HepG2 (cell line): ENCODE results near the gene MAP1LC3A. TPM values are rescaled to one million over a fixed set of nuclear protein-coding genes. Genes with fewer than 3 reads are reported as not detected.

Source experiments
- ATAC-seq: fragments of 200-7000 bp; cut with Tn5 transposase; 3 replicates; pipeline ENCODE4 v1.9.1; 2020; ENCODE audit warnings: mild to moderate bottlenecking, moderate library complexity
- Bru-seq: library from RNA; stranded (reverse); fragments of 400-500 nt; gene quantifications from one replicate; lab custom pipeline; 2021; lab: Mats Ljungman, UMichigan
- BruChase-seq, 2 experiments: library from RNA; stranded (reverse); fragments of 400-500 nt; gene quantifications; one replicate each; lab custom pipeline; 2021; lab: Mats Ljungman, UMichigan
- BruUV-seq: library from RNA; stranded (reverse); fragments of 400-500 nt; replicated peaks from 2 replicates; lab custom pipeline; 2021; lab: Mats Ljungman, UMichigan
- CTCF ChIA-PET: fragments of 300-600 bp; formaldehyde crosslinking; extraction: SDS; loops from one replicate; lab custom pipeline; 2021; ENCODE audit warnings: low total read pairs, inconsistent platforms, low intra/inter-chr PET ratio; lab: Yijun Ruan, JAX
- POLR2A ChIA-PET: fragments of 350-600 bp; sonication (Branson Sonifier 250); formaldehyde crosslinking; loops from one replicate; lab custom pipeline; 2020; ENCODE audit warnings: antibody characterized with exemption, inconsistent platforms; lab: Yijun Ruan, JAX
- DNase-seq: peaks from one replicate; pipeline ENCODE4 v3.0.0-alpha.2; 2015; ENCODE audit warnings: low spot score
- FAIRE-seq: peaks from 3 replicates; lab custom pipeline; 2011; peaks lifted over from hg19 to GRCh38; lab: Jason Lieb, UNC
- H2AFZ ChIP-seq: one replicate; pipeline ENCODE4 v1.6.1; 2011; ENCODE audit warnings: low read length, inconsistent platforms
- H3K27ac ChIP-seq: fragments of 300-600 bp; 3 replicates; pipeline ENCODE4 v1.8.0; 2011; ENCODE audit warnings: mixed run types, mild to moderate bottlenecking, mixed read lengths, low read length, inconsistent platforms; ENCODE audit not compliant: insufficient read depth; ENCODE audit errors: extremely low read length
- H3K27me3 ChIP-seq, 2 experiments: fragments of 200-600 bp in 1 of 2; 2 replicates in 1 of 2; 3 replicates in 1 of 2; pipeline versions ENCODE4 v1.6.0 to v1.8.0; 2011; ENCODE audit warnings: low read length in 2 of 2, mild to moderate bottlenecking in 2 of 2, moderate library complexity in 2 of 2, inconsistent platforms in 1 of 2; ENCODE audit not compliant: insufficient read depth in 2 of 2, control insufficient read depth in 1 of 2
- H3K36me3 ChIP-seq, 2 experiments: fragments of 200-600 bp in 1 of 2; replicated peaks in 1 of 2; 2 replicates in 1 of 2; 3 replicates in 1 of 2; pipeline versions ENCODE4 v1.5.1 to v1.8.0; 2011; ENCODE audit warnings: low read length in 2 of 2, inconsistent platforms in 1 of 2; ENCODE audit not compliant: insufficient read depth in 2 of 2, control insufficient read depth in 1 of 2
- H3K4me1 ChIP-seq: 2 replicates; pipeline ENCODE4 v1.5.1; 2012; ENCODE audit warnings: low read length, inconsistent platforms; ENCODE audit not compliant: insufficient read depth
- H3K4me2 ChIP-seq: 2 replicates; pipeline ENCODE4 v1.6.0; 2011; ENCODE audit warnings: low read depth, low read length, inconsistent platforms
- H3K4me3 ChIP-seq, 3 experiments: fragments of 200-600 bp in 1 of 3; sonication (generic), shearing (Covaris generic) in 1 of 3; replicated peaks in 1 of 3; 2 replicates each; pipeline ENCODE4 v1.5.1; 2011 to 2016; ENCODE audit warnings: low read length in 3 of 3, inconsistent platforms in 2 of 3, low read depth in 2 of 3, mild to moderate bottlenecking in 2 of 3, control low read depth in 1 of 3, mixed read lengths in 1 of 3; ENCODE audit not compliant: insufficient read depth in 1 of 3
- H3K79me2 ChIP-seq: one replicate; pipeline ENCODE4 v1.6.1; 2011; ENCODE audit warnings: low read length, inconsistent platforms; ENCODE audit not compliant: insufficient read depth
- H3K9ac ChIP-seq: 2 replicates; pipeline ENCODE4 v1.6.0; 2011; ENCODE audit warnings: mild to moderate bottlenecking, low read depth, low read length, inconsistent platforms; ENCODE audit not compliant: insufficient read depth
- H3K9me3 ChIP-seq: 2 replicates; pipeline ENCODE4 v1.5.1; 2012; ENCODE audit warnings: mild to moderate bottlenecking, low read length
- H4K20me1 ChIP-seq: 2 replicates; pipeline ENCODE4 v1.6.0; 2011; ENCODE audit warnings: inconsistent platforms, mild to moderate bottlenecking, low read length, moderate library complexity; ENCODE audit not compliant: insufficient read depth
- AGO2 ChIP-seq: fragments of 200-400 bp; formaldehyde crosslinking; optimal IDR thresholded peaks from 2 replicates; pipeline ENCODE3; 2017; ENCODE audit warnings: mild to moderate bottlenecking, low read depth, low read length, moderate library complexity
- CCAR2 ChIP-seq: fragments of 200-400 bp; formaldehyde crosslinking; optimal IDR thresholded peaks from 2 replicates; pipeline ENCODE3; 2018; ENCODE audit warnings: low read depth, mild to moderate bottlenecking, low read length, moderate library complexity
- EED ChIP-seq: sonication (generic); formaldehyde crosslinking; IDR thresholded peaks from 2 replicates; pipeline ENCODE4 v1.5.0; 2020; ENCODE audit warnings: mild to moderate bottlenecking, missing genetic modification reagents
- FOXA3 ChIP-seq: IDR thresholded peaks from 2 replicates; pipeline ENCODE4 v1.6.1; 2016; ENCODE audit warnings: missing genetic modification reagents, missing compliant biosample characterization
- HOXA3 ChIP-seq: sonication (generic); formaldehyde crosslinking; IDR thresholded peaks from 2 replicates; pipeline ENCODE4 v1.5.0; 2020; ENCODE audit warnings: missing genetic modification reagents
- KLF6 ChIP-seq: IDR thresholded peaks from 2 replicates; pipeline ENCODE4 v1.8.0; 2016; ENCODE audit warnings: missing biosample characterization, missing genetic modification reagents
- LCORL ChIP-seq, 2 experiments: fragments of 450-650 bp in 1 of 2; sonication (generic) in 1 of 2; formaldehyde crosslinking in 1 of 2; IDR thresholded peaks; 2 replicates each; pipeline versions ENCODE4 v1.5.0 to v1.6.1; 2017 to 2020; ENCODE audit warnings: antibody characterized with exemption in 1 of 2, missing genetic modification reagents in 1 of 2
- MYNN ChIP-seq: sonication (generic); formaldehyde crosslinking; IDR thresholded peaks from 2 replicates; pipeline ENCODE4 v1.4.0; 2020; ENCODE audit warnings: mild to moderate bottlenecking, low read depth, missing genetic modification reagents
- RFX3 ChIP-seq: IDR thresholded peaks from 2 replicates; pipeline ENCODE4 v1.6.1; 2016; ENCODE audit warnings: missing biosample characterization, missing genetic modification reagents
- TOPORS ChIP-seq: sonication (generic); formaldehyde crosslinking; IDR thresholded peaks from 2 replicates; pipeline ENCODE4 v1.8.0; 2023; ENCODE audit warnings: mild to moderate bottlenecking, missing genetic modification reagents
- ZNF816 ChIP-seq: sonication (generic); formaldehyde crosslinking; IDR thresholded peaks from 2 replicates; pipeline ENCODE4 v1.8.0; 2022; ENCODE audit warnings: missing genetic modification reagents, mild to moderate bottlenecking, borderline replicate concordance
- WGBS: methylation state at CpG from one replicate; pipeline ENCODE4 v1.1.6; 2017; ENCODE audit warnings: low lambda C conversion rate; 5-methylcytosine and 5-hydroxymethylcytosine counted together
- in situ Hi-C: cut with HindIII; loops from 2 replicates; pipeline ENCODE4 v1.10.0; 2017; ENCODE audit warnings: low pct_unique_long_range_greater_than_20kb; ENCODE audit not compliant: extremely low pct_ligation_motif_present
- intact Hi-C: fragments of 100-400 bp; cut with micrococcal nuclease; formaldehyde crosslinking; loops from one replicate; pipeline ENCODE4 v1.10.0; 2022; ENCODE audit not compliant: unreplicated experiment
- long read RNA-seq, 2 experiments: library from RNA in 1 of 2; library from polyadenylated mRNA in 1 of 2; stranded (forward) in 1 of 2; unstranded in 1 of 2; transcript quantifications; one replicate each; pipeline ENCODE4 v2.0.0, GENCODE V29; 2019 to 2022
- polyA minus RNA-seq, 3 experiments: library from RNA; depleted of rRNA, polyadenylated mRNA; stranded (reverse); fragments of >200 nt; gene quantifications; 2 replicates each; pipeline ENCODE4 v1.2.3, GENCODE V29; 2011; ENCODE audit warnings: low replicate concordance in 1 of 3
- polyA plus RNA-seq, 8 experiments: library from polyadenylated mRNA; depleted of rRNA in 3 of 8; stranded (reverse) in 7 of 8; unstranded in 1 of 8; fragments of >200 nt; fragmentation: Illumina TruSeq in 4 of 8; extraction: Trizol in 4 of 8; gene quantifications; 2 replicates each; pipeline versions ENCODE4 v1.2.1 to v1.2.3, GENCODE V29; 2011 to 2016; ENCODE audit warnings: low read depth in 4 of 8, missing spikeins in 1 of 8, mixed read lengths in 1 of 8; ENCODE audit not compliant: insufficient read depth in 1 of 8
- total RNA-seq, 5 experiments: library from RNA; depleted of rRNA; stranded (reverse); fragments of >200 nt; fragmentation: Illumina TruSeq; extraction: Trizol; gene quantifications; 2 replicates each; pipeline ENCODE4 v1.2.3, GENCODE V29; 2016; ENCODE audit warnings: low read depth in 1 of 5
- TF ChIP-seq, protein P1 (sequence below): IDR thresholded peaks from 2 replicates; pipeline ENCODE4 v1.6.1; 2016; ENCODE audit warnings: missing compliant biosample characterization, missing genetic modification reagents, borderline replicate concordance
- TF ChIP-seq, protein P2 (sequence below): sonication (generic); formaldehyde crosslinking; IDR thresholded peaks from 2 replicates; pipeline ENCODE4 v1.8.1; 2023; ENCODE audit warnings: missing genetic modification reagents, mild to moderate bottlenecking, borderline replicate concordance
- TF ChIP-seq, protein P3 (sequence below): sonication (generic); formaldehyde crosslinking; IDR thresholded peaks from 2 replicates; pipeline ENCODE4 v1.5.0; 2020; ENCODE audit warnings: missing genetic modification reagents

Gene MAP1LC3A
- total RNA-seq (2016; rRNA removed; fragmentation: Illumina TruSeq; extraction: Trizol) (not detected in 2 replicates), polyA plus RNA-seq (2011; rRNA removed) (not detected in 2 replicates), polyA minus RNA-seq (2011; rRNA and poly(A)+ RNA removed; ENCODE audit: low replicate concordance) (not detected in 2 replicates), Bru-seq, nascent RNA (percentile 27 among the genes with signal in this experiment), BruChase-seq, experiment 1, labeled RNA remaining after a 6-hour chase (percentile 36 among the genes with signal in this experiment), BruChase-seq, experiment 2, labeled RNA remaining after a 2-hour chase (percentile 28 among the genes with signal in this experiment)
- total RNA-seq (2016; cell fraction: cytosol; rRNA removed; fragmentation: Illumina TruSeq; extraction: Trizol; ENCODE audit: low read depth), result not detected in 2 replicates
- not detected in 2 replicates for total RNA-seq (2016; cell fraction: insoluble cytoplasmic fraction; rRNA removed; fragmentation: Illumina TruSeq; extraction: Trizol)
- total RNA-seq (2016; cell fraction: membrane; rRNA removed; fragmentation: Illumina TruSeq; extraction: Trizol), result not detected in 2 replicates
- total RNA-seq (2016; cell fraction: nucleus; rRNA removed; fragmentation: Illumina TruSeq; extraction: Trizol), result not detected in 2 replicates
- polyA plus RNA-seq (2011; cell fraction: cytosol; rRNA removed), result not detected in 2 replicates
- 0.17 TPM in 1 of 2 replicates, not detected in the other for polyA plus RNA-seq (2011; cell fraction: nucleus; rRNA removed)
- not detected in 2 replicates for polyA plus RNA-seq (2012)
- polyA plus RNA-seq (2016; cell fraction: cytosol; fragmentation: Illumina TruSeq; extraction: Trizol; ENCODE audit: low read depth), result not detected in 2 replicates
- polyA plus RNA-seq (2016; cell fraction: insoluble cytoplasmic fraction; fragmentation: Illumina TruSeq; extraction: Trizol; ENCODE audit: low read depth), result not detected in 2 replicates
- not detected in 2 replicates for polyA plus RNA-seq (2016; cell fraction: membrane; fragmentation: Illumina TruSeq; extraction: Trizol; ENCODE audit: low read depth)
- polyA plus RNA-seq (2016; cell fraction: nucleus; fragmentation: Illumina TruSeq; extraction: Trizol; ENCODE audit: insufficient read depth, low read depth), result not detected in 2 replicates
- not detected in 2 replicates for polyA minus RNA-seq (2011; cell fraction: cytosol; rRNA and poly(A)+ RNA removed)
- not detected in 2 replicates for polyA minus RNA-seq (2011; cell fraction: nucleus; rRNA and poly(A)+ RNA removed)
- long read RNA-seq, experiment 1, result 0 reads
- long read RNA-seq, experiment 2, result 0 reads

DNA sequence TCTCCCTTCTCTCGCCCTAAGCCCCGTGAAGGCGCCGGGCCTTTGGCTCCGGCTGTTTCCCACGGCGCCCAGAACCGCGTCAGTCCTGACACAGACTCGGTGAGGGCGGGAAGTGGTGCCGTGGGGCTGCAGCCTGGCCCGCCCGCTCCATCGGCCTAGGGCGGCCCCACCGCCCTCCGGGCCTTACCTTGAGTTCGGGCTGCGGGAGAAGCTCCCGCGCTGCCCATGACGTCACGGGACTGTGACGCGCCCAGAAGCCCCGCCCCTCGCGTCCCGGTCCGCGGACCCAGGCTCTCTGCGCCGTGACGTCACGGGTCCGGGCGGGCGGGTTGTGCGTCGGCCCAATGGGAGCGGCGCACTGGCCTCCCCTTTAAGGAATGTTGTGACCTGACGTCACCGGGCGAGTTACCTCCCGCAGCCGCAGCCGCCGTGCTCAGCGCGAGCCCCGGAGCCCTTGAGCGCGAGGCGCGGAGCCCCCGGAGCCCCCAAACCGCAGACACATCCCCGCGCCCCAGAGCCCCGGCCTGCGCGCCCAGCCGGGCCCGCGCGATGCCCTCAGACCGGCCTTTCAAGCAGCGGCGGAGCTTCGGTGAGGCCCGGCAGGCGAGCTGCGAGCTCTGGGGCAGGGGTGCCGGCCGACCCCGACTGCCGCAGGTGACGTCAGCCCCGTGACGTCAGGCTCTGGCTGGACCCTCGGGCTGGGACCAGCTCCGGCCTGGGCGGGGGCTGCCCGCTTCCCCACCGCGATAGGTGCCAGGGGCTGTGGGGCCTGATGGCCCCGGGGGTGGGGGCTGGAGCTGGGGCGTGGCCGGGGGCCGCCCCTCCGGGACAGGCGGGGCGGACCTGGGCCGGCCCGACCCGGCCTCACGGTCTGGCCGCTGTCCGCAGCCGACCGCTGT is at the start of gene MAP1LC3A:
TSS of gene MAP1LC3A (plus strand) at position 399 of the 899 bp plus-strand sequence. CDS start at position 550, 151 bp downstream.
- ChIA-PET CTCF (no interaction called here), POLR2A (no interaction called here)
- Histone ChIP-seq H3K9ac (no peak within 1 kb of the TSS), H2AFZ (no peak within 1 kb of the TSS), H3K36me3 (peaks cover 15 to 18% of the 10 kb centered on the region in 2 experiments; a peak in 4 of 5 replicates), H3K4me2 (no peak within 1 kb of the TSS), H3K27ac (no peak within 1 kb of the TSS), H4K20me1 (no peaks in the 10 kb centered on the region), H3K79me2 (no peaks in the 10 kb centered on the region), H3K9me3 (no peaks in the 10 kb centered on the region), H3K27me3 (no peaks in the 10 kb centered on the region), H3K4me3 (no peak within 1 kb of the TSS), H3K4me1 (peaks cover 6% of the 10 kb centered on the region)
- intact Hi-C loops (no loop called here), in situ Hi-C loops (no loop called here)
- FAIRE-seq (no peak), DNase-seq (no peak), ATAC-seq (no peak)
- WGBS, result 98% methylated on average over 94 of the region's 103 CpGs
- BruUV-seq, result no TSS peak
- TF ChIP-seq CCAR2 (no peak), KLF6 (CRISPR knock-in tag) (no peak), FOXA3 (CRISPR knock-in tag) (no peak), HOXA3 (CRISPR knock-in tag) (0 out of 2 replicates have a peak, but pooled peaks have one; percentile 34), ZNF816 (CRISPR knock-in tag) (no peak), AGO2 (peak; percentile 33), LCORL (IDR thresholded peaks at IDR 0.05) (no peak), LCORL (CRISPR knock-in tag; IDR thresholded peaks at IDR 0.05) (no peak), EED (CRISPR knock-in tag) (no peak), RFX3 (no peak), MYNN (CRISPR knock-in tag) (no peak), TOPORS (no peak)
- TF ChIP-seq, protein P1, sequence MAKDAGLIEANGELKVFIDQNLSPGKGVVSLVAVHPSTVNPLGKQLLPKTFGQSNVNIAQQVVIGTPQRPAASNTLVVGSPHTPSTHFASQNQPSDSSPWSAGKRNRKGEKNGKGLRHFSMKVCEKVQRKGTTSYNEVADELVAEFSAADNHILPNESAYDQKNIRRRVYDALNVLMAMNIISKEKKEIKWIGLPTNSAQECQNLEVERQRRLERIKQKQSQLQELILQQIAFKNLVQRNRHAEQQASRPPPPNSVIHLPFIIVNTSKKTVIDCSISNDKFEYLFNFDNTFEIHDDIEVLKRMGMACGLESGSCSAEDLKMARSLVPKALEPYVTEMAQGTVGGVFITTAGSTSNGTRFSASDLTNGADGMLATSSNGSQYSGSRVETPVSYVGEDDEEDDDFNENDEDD (CRISPR knock-in tag), result no peak
- TF ChIP-seq, protein P2, sequence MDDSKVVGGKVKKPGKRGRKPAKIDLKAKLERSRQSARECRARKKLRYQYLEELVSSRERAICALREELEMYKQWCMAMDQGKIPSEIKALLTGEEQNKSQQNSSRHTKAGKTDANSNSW (CRISPR knock-in tag), result no peak
- TF ChIP-seq, protein P3, sequence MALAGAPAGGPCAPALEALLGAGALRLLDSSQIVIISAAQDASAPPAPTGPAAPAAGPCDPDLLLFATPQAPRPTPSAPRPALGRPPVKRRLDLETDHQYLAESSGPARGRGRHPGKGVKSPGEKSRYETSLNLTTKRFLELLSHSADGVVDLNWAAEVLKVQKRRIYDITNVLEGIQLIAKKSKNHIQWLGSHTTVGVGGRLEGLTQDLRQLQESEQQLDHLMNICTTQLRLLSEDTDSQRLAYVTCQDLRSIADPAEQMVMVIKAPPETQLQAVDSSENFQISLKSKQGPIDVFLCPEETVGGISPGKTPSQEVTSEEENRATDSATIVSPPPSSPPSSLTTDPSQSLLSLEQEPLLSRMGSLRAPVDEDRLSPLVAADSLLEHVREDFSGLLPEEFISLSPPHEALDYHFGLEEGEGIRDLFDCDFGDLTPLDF (CRISPR knock-in tag), result no peak
